Stimulated activated naive B cell treated with anti-CD40 and anti-IgM and Interleukin-4, amounts not matched to agents 10 μg/mL and 1 μg/mL and 100 μg/mL, for 72 hours (primary cell): ENCODE data around the gene TTL.
"Not testable (repeated sequence)": the region's sequence is repeated elsewhere in the genome, so short reads cannot be mapped to it uniquely, and the experiment has no call there.

Source experiments
- ATAC-seq, 2 donors: fragments of 150-1000 bp; cut with Tn5 transposase; replicated peaks; 2 replicates each; pipeline ENCODE4 v1.10.0; 2021; ENCODE audit warnings: moderate library complexity in 1 of 2
- DNase-seq: peaks from one replicate; pipeline ENCODE4 v3.0.0; 2021
- H3K27ac Mint-ChIP-seq: one replicate; pipeline ENCODE4 v1.8.0; 2022; ENCODE audit warnings: mild to moderate bottlenecking, mixed read lengths
- H3K27me3 Mint-ChIP-seq, 2 donors: one replicate each; pipeline ENCODE4 v1.8.0; 2022; ENCODE audit warnings: mixed read lengths in 2 of 2
- H3K36me3 Mint-ChIP-seq, 2 donors: one replicate each; pipeline ENCODE4 v1.8.0; 2022; ENCODE audit warnings: mixed read lengths in 2 of 2, mild to moderate bottlenecking in 1 of 2
- H3K4me1 Mint-ChIP-seq, 2 donors: one replicate each; pipeline ENCODE4 v1.8.0; 2022; ENCODE audit warnings: mixed read lengths in 2 of 2, mild to moderate bottlenecking in 1 of 2
- H3K4me3 Mint-ChIP-seq, 2 donors: one replicate each; pipeline ENCODE4 v1.8.0; 2022; ENCODE audit warnings: mild to moderate bottlenecking in 2 of 2, mixed read lengths in 2 of 2, moderate library complexity in 1 of 2
- H3K9me3 Mint-ChIP-seq, 2 donors: one replicate each; pipeline ENCODE4 v1.8.0; 2022; ENCODE audit warnings: mixed read lengths in 2 of 2, mild to moderate bottlenecking in 1 of 2

The TTL gene

DNA sequence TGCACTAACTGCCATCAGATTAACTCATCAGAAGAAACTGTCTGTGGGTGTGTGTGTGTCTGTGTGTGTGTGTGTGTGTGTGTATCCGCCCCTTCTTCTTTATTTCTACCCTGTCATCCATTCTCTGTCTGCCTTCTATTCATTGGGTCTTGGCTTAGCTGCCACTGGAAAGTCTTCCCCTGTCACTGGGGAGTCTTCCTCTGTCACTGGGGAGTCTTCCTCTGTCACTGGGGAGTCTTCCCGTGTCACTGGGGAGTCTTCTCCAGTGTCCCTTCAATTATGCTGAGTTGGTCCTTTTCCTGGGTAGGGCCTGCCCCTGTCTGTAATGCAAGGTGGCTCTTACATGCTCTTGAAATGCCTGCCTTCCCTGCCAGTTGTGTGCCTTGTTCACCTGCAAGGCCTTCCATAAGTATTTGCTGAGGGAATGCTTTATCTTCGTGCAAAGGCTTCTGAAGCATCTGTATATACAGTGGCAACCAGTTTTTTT, 41.4 kb downstream of the TTL start:
- ATAC-seq = no peak
- H3K9me3 Mint-ChIP-seq = no peaks in the 10 kb centered on the region
- no peak for DNase-seq
- H3K27me3 Mint-ChIP-seq = no peaks in the 10 kb centered on the region
- no peaks in the 10 kb centered on the region for H3K4me1 Mint-ChIP-seq
- no peak overlapping the region for H3K4me3 Mint-ChIP-seq
- H3K36me3 Mint-ChIP-seq = peaks cover 64 to 74% of the 10 kb centered on the region in 2 donors
- no peak overlapping the region for H3K27ac Mint-ChIP-seq

DNA sequence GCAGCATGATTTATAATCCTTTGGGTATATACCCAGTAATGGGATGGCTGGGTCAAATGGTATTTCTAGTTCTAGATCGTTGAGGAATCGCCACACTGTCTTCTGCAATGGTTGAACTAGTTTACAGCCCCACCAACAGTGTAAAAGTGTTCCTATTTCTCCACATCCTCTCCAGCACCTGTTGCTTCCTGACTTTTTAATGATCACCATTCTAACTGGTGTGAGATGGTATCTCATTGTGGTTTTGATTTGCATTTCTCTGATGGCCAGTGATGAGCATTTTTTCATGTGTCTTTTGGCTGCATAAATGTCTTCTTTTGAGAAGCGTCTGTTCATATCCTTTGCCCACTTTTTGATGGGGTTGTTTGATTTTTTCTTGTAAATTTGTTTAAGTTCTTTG, 42.3 kb downstream of the TTL start:
- not testable (repeated sequence) for H3K27me3 Mint-ChIP-seq, H3K9me3 Mint-ChIP-seq, H3K27ac Mint-ChIP-seq, H3K4me1 Mint-ChIP-seq, H3K4me3 Mint-ChIP-seq, DNase-seq, ATAC-seq
- peaks cover 66 to 75% of the 10 kb centered on the region in 2 donors for H3K36me3 Mint-ChIP-seq

DNA sequence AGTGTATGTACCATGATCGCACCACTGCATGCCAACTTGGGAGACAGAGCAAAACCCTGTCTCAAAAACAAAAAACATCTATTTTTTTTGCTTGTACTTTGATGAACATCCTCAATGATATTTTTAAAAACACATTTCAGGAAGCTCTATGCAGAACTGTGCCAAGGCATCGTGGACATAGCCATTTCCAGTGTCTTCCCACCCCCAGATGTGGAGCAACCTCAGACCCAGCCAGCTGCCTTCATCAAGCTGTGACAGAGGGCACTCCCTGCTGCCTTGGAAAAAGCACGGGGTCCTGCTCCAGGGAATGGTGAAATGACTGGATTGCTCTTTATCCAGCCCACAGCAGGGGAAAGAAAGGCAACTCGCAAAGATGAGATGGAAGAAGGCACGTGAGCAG, 46.6 kb downstream of the TTL start:
- ATAC-seq (no peak), DNase-seq (no peak)
- H3K4me1 Mint-ChIP-seq = no peaks in the 10 kb centered on the region
- H3K9me3 Mint-ChIP-seq = no peaks in the 10 kb centered on the region
- no peak overlapping the region for H3K27ac Mint-ChIP-seq
- peaks cover 49 to 69% of the 10 kb centered on the region in 2 donors for H3K36me3 Mint-ChIP-seq
- no peak overlapping the region for H3K4me3 Mint-ChIP-seq
- no peaks in the 10 kb centered on the region for H3K27me3 Mint-ChIP-seq

DNA sequence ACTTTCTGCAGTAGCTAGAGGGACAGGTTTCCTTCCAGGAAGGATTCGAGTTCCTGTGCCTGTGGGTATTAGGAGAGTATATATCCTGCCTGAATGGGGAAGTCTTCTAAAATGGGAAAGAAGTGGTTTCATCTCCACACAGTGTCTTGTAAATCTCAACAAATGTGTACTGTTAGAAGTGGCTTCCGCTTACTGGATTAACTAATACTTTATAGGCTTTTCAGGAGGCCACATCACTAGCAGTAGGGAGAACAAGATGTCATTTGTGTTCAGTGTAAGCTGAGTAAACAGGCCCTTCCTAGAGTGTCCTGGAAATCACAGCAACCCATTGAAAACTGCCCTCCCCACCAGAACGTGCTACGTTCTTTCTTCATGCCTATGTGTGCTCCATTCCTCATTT, 47.8 kb downstream of the TTL start:
- ATAC-seq = no peak
- no peak overlapping the region for H3K27ac Mint-ChIP-seq
- peaks cover 39 to 68% of the 10 kb centered on the region in 2 donors for H3K36me3 Mint-ChIP-seq

DNA sequence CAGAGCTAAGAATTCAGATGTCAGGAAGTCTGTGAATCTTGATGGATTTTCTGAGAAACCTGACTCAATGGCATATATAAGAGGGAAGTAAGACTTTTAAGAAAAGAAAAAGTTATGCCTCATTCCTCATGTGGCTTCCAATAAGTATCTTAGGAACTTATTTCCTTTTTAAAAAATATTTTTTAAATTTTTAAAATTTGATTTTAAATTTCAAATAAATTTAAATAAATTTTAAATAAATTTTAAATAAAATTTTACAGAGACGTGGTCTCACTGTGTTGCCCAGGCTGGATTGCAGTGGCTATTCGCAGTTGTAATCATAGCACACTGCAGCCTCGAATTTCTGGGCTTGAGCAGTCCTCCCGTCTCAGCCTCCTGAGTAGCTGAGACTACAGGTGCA, 48.8 kb downstream of the TTL start:
- peaks cover 33 to 63% of the 10 kb centered on the region in 2 donors for H3K36me3 Mint-ChIP-seq
- H3K4me3 Mint-ChIP-seq = no peak overlapping the region
- DNase-seq (no peak), ATAC-seq (no peak)
- no peaks in the 10 kb centered on the region for H3K4me1 Mint-ChIP-seq
- H3K9me3 Mint-ChIP-seq = no peaks in the 10 kb centered on the region
- H3K27ac Mint-ChIP-seq = no peak overlapping the region
- no peaks in the 10 kb centered on the region for H3K27me3 Mint-ChIP-seq

More for the DNA sequence above, 47.8 kb downstream of the TTL start:
- Mint-ChIP-seq H3K27me3 (no peaks in the 10 kb centered on the region), H3K9me3 (no peaks in the 10 kb centered on the region), H3K4me1 (no peaks in the 10 kb centered on the region), H3K4me3 (no peak overlapping the region)
- no peak for DNase-seq

DNA sequence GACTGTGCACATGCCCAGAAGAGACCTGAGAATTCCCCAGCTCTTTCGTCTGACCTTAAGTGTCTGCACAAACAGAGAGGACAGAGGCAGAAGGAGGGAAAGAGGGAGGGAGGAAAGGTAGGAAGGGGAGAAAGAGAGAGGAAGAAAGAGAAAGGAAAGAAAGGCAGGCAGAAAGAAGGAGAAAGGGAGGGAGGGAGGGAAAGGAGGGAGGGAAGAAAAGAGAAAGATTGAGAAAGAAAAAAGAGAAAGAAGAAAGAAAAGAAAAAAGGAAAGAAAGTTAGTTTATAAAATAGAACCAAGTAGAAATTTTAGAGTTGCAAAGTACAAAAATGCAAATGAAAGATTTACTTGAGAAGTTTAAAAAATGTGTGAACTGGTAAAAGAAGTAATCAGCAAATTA, 52.9 kb downstream of the TTL start:
- no peak for ATAC-seq
- Mint-ChIP-seq H3K27ac (no peak overlapping the region), H3K4me3 (no peak overlapping the region), H3K9me3 (no peaks in the 10 kb centered on the region), H3K36me3 (peaks cover 19 to 35% of the 10 kb centered on the region in 2 donors), H3K4me1 (no peaks in the 10 kb centered on the region), H3K27me3 (no peaks in the 10 kb centered on the region)
- DNase-seq = no peak

DNA sequence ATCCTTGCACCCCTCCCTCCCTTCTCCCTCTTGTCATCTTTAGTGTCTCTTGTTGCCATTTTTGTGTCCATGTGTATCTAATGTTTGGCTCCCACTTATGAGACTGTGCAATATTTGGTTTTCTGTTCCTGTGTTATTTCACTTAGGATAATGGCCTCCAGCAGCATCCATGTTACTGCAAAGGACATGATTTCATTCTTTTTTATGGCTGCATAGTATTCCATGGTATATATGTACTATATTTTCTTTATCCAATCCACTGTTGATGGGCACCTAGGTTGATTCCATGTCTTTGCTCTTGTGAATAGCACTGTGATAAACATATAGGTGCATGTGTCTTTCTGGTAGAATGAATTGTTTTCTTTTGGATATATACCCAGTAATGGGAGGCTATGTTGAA, 54.7 kb downstream of the TTL start:
- not testable (repeated sequence) for DNase-seq, H3K9me3 Mint-ChIP-seq, H3K4me3 Mint-ChIP-seq, H3K27me3 Mint-ChIP-seq, H3K27ac Mint-ChIP-seq, ATAC-seq
- Mint-ChIP-seq H3K36me3 (peaks cover 15 to 23% of the 10 kb centered on the region in 2 donors), H3K4me1 (peaks cover 3 to 13% of the 10 kb centered on the region in 2 donors)

DNA sequence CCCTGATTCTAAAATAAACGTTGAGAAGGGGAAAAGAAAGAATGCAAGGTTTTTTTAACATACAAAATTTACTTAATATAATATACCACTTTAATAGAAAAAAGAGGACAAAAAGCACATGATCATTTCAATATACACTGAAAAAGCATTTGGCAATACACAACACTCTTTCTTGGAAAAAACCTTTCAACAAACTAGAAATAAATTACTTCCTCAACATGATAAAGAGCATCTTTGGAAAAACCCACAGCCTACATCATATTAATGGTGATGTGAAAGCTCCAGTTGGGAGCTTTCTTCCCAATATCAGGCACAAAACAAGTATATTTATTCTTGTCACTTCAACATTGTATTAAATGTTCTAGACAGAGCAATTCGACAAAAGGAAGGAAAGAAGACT, 57.4 kb downstream of the TTL start:
- Mint-ChIP-seq H3K9me3 (no peaks in the 10 kb centered on the region), H3K27me3 (no peaks in the 10 kb centered on the region), H3K36me3 (peaks cover 4 to 7% of the 10 kb centered on the region in 2 donors), H3K27ac (no peak overlapping the region), H3K4me1 (peaks cover 3 to 13% of the 10 kb centered on the region in 2 donors), H3K4me3 (no peak overlapping the region)
- ATAC-seq = no peak
- no peak for DNase-seq

DNA sequence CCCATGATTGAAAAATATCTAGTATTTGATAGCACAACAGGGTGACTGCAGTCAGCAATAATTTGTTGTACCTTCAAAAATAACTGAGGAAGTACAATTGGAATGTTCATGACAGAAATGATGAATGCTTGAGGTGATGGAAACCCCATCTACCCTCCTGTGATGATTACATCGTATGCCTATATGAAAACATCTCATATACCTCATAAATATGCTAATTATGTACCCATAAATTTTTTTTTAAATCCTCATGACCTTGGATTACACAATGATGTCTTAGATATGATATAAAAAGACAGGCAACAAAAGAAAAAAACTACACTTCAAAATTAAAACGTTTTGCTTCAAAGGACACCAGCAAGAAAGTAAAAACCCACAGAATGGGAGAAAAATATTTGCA, 59.0 kb downstream of the TTL start:
- H3K4me3 Mint-ChIP-seq = no peak overlapping the region
- ATAC-seq (no peak), DNase-seq (no peak)
- no peaks in the 10 kb centered on the region for H3K27me3 Mint-ChIP-seq
- H3K27ac Mint-ChIP-seq = no peak overlapping the region
- H3K4me1 Mint-ChIP-seq = peaks cover 3 to 13% of the 10 kb centered on the region in 2 donors
- peaks cover 4% of the 10 kb centered on the region in 2 donors for H3K36me3 Mint-ChIP-seq
- no peaks in the 10 kb centered on the region for H3K9me3 Mint-ChIP-seq

DNA sequence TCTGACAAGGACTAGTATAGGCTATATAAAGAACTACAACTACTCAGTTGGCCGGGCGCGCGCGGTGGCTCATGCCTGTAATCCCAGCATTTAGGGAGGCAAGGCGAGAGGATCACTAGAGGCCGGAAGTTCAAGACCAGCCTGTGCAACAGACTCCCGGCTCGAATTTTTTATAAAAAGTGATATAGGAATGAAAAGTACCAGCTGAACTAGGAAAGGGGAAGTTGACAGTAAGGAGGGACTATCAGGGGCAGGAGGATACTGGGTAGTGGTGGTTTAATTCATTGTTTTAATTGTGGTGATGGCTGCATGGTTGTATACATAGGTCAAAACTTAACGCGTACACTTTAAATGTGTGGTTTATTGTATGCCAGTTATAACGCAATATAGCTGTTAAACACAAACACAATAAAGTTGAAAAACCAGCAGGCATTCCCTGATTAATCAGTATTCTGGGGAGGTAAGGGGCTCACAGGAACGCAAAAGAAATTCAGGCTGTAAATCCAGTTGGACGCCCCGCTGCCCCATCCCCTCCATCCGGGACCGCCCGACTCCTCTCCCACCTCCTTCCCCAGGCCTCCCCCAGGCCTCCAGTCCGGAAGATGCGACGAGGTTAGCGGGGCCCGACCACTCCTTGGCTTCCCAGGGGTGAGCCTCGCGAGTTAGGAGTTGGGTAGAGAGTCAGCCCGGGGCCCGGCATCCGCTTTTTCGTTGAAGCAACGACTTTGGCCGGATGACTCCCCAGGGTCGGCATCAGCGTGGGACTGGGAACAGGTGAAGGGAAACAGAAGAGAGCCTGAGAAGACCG, 59.6 kb downstream of the TTL start:
- Mint-ChIP-seq H3K9me3 (no peaks in the 10 kb centered on the region), H3K27me3 (no peaks in the 10 kb centered on the region), H3K27ac (no peak overlapping the region), H3K36me3 (peaks cover 4% of the 10 kb centered on the region in 2 donors), H3K4me1 (peaks cover 3 to 13% of the 10 kb centered on the region in 2 donors), H3K4me3 (no peak overlapping the region)
- DNase-seq = peak; percentile 11
- peak; percentile 74 to 80 for ATAC-seq

DNA sequence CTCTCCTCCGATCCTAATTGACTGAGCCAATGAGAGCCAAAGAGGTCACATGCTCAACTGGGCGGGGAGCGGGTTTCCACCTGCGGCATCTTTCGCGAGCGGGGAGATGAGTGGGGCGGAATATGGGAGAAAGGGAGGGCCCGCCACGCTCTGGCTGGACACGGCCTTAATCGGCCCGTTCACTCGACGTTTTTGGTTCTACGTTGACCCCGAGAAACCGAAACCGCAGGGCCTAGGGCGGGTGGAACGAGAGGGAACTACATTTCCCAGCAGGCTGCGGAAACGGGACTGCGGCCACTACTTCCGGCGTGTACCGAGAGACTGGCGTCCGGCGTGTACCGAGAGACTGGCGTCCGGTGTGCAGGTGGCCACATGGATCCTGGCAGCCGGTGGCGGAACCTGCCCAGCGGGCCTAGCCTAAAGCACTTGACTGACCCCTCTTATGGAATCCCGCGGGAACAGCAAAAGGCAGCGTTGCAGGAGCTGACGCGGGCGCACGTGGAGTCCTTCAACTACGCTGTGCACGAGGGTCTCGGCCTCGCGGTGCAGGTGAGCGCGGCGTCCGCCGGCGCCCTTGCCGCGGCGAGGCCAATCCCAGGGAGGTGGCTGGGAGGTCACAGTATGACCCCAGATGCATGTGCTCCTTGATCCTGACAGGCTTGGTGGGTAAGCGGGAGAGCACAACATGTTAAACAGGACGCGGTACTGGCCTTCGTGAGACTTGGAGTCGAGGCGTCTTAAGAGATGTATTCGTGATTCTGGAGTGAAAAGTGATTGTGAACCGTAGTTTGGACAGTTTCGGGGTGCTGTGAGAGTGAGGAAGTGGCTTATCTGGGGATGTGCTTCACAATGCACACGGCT, 60.4 kb downstream of the TTL start, which contains the start of gene POLR1B:
Gene POLR1B (plus strand): TSS at position 343 of the 861 bp plus-strand sequence. CDS start 30 bp downstream, at position 373.
- H3K9me3 Mint-ChIP-seq = no peaks in the 10 kb centered on the region
- no peak within 1 kb of the TSS for H3K4me3 Mint-ChIP-seq
- H3K27ac Mint-ChIP-seq = no peak within 1 kb of the TSS
- DNase-seq (peak; percentile 82), ATAC-seq (peak; percentile 82 to 88)
- H3K4me1 Mint-ChIP-seq = peaks cover 5 to 13% of the 10 kb centered on the region in 2 donors
- no peaks in the 10 kb centered on the region for H3K27me3 Mint-ChIP-seq
- H3K36me3 Mint-ChIP-seq = peaks cover 8% of the 10 kb centered on the region in 2 donors

DNA sequence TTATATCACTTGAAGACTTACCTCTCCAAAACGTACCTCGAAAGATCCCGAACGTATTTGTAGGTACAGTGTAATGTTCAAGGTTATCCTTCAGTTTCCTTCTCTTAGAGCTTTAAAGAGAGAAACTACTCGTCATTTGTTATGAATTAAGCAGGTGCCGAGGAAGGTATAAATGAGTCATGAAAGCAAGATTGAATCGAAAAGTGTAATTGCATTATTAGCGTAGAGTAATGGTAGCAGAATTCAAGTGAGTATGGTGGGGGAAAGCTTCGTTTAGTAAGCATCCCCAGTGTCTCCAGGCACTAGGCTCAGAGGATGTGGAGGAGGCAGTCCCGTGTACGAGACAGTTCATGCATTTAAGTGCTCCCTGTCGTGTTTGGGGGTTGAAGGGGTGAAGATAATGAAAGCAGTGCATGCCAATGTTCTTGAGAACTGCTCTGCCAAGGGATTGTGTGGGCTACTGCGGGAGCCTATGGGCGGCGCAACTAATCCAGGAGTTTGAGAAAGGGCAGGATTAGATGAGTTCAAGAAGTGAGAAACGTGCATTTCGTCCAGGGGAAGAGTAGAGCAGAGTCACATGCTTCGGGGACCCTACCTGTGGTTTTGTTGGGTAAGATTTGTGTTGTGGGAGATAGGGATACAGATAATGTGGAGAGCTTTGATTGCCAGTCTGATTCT, 61.2 kb downstream of the TTL start:
- ATAC-seq = no peak
- DNase-seq = no peak
- Mint-ChIP-seq H3K4me1 (peaks cover 5 to 13% of the 10 kb centered on the region in 2 donors), H3K4me3 (no peak overlapping the region), H3K9me3 (no peaks in the 10 kb centered on the region), H3K36me3 (peaks cover 6 to 7% of the 10 kb centered on the region in 2 donors), H3K27me3 (no peaks in the 10 kb centered on the region), H3K27ac (no peak overlapping the region)

DNA sequence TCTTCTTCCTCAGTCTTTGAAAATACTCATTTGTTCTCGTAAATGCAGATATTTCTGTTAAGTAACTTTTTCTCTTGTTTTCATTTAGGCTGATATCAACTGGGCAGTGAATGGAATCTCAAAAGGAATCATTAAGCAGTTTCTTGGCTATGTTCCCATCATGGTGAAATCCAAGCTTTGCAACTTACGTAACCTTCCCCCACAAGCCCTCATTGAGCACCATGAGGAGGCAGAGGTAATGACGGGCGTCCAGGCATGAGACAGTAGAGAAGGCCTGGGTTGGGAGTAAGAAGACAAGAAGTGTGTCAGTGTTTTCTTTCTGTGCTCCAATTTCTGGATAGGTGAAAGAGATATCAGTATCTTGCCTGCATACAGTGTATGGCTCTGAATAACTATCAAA, 65.4 kb downstream of the TTL start:
- Mint-ChIP-seq H3K4me1 (peaks cover 0 to 7% of the 10 kb centered on the region in 2 donors), H3K4me3 (no peak overlapping the region), H3K27me3 (no peaks in the 10 kb centered on the region), H3K27ac (peak overlapping the region; percentile 59), H3K9me3 (no peaks in the 10 kb centered on the region), H3K36me3 (peaks cover 21 to 36% of the 10 kb centered on the region in 2 donors)
- DNase-seq = no peak
- ATAC-seq = no peak

DNA sequence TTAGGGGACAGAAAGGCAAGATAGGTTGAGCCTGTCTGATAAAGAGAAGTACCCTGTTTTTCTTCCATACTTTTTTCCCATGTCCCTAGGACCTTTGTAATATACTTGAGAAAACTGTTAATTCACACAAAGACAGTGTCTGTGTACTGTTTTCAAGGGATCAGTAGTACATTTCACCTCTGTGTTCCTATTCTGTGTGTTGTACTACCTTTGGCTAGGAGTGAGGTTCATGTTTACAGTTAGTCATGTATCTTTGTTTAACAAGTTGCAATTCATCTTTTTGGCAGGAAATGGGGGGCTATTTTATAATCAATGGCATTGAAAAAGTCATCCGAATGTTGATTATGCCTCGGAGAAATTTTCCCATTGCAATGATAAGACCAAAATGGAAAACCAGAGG, 67.0 kb downstream of the TTL start:
- Mint-ChIP-seq H3K9me3 (no peaks in the 10 kb centered on the region), H3K4me1 (peaks cover 0 to 7% of the 10 kb centered on the region in 2 donors), H3K27me3 (no peaks in the 10 kb centered on the region), H3K27ac (no peak overlapping the region), H3K4me3 (no peak overlapping the region), H3K36me3 (peaks cover 28 to 48% of the 10 kb centered on the region in 2 donors)
- no peak for DNase-seq
- ATAC-seq = no peak
